ENCODE results near the gene LAMA2.

DNA sequence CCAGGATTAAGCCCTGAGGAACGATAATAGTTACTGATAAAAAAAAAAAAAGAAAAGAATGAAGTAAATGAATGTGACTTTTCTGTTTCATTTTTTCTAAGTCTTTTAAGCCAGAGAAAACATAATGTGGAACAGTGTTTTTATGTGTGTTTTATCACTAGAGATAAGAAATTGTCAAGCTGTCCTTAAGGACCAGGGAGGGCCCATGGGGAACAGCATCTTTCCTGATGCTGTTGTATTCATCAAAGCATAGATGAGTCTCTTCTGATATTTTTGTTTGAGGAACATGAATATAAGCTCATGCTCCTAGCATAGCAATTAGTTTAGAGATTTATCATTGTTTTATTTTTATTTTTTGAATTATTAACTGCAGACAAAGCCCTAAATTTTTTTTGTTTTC is 150.2 kb downstream of the LAMA2 start:
- TF ChIP-seq, protein P1, sequence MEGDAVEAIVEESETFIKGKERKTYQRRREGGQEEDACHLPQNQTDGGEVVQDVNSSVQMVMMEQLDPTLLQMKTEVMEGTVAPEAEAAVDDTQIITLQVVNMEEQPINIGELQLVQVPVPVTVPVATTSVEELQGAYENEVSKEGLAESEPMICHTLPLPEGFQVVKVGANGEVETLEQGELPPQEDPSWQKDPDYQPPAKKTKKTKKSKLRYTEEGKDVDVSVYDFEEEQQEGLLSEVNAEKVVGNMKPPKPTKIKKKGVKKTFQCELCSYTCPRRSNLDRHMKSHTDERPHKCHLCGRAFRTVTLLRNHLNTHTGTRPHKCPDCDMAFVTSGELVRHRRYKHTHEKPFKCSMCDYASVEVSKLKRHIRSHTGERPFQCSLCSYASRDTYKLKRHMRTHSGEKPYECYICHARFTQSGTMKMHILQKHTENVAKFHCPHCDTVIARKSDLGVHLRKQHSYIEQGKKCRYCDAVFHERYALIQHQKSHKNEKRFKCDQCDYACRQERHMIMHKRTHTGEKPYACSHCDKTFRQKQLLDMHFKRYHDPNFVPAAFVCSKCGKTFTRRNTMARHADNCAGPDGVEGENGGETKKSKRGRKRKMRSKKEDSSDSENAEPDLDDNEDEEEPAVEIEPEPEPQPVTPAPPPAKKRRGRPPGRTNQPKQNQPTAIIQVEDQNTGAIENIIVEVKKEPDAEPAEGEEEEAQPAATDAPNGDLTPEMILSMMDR (IDR thresholded peaks at IDR 0.05): no peak
- no peak for TF ChIP-seq POLR2A (IDR thresholded peaks at IDR 0.05)
